ENCODE measurements around the gene FGFRL1. TPM values are rescaled to one million over a fixed set of nuclear protein-coding genes. Genes with fewer than 3 reads are reported as not detected.

Gene FGFRL1
- total and polyA plus RNA-seq, 10 donors = 1.4 to 20.6 (median 9.5) TPM

DNA sequence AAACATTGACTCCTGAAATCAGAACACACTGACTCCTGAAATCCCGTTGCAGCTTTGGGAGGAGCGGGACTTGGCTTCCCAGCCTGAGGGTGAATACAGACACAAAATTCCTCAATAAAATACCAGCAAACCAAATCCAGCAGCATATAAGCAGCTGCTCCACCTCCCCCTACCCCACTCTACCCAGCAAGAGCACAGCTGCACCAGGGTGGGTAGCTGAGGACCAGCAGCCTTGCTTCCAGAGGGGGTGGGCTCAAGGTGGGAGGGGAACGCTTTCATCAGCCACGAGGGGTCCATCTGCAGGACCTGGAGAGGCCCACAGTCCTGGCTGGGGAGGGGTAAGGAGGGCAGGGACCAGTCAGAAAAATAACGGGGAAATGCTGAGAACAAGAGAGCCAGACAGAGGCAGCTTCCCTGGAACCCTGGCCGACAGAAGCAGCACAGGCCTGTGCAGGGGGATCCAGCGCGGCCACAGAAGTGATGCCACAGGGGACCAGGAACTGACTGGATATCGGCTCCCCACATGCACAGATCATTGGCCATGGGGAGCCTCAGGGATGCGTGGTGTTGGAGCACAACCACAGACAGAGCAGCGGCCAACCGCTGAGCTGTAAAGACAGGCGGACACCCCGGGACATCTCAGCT, 49.8 kb downstream of the FGFRL1 start:
- H3K4me3 ChIP-seq = no peak overlapping the region
- peaks cover 0 to 79% (median 12%) of the 10 kb centered on the region in 7 donors for H3K27me3 ChIP-seq (replicated peaks in 1 of 7)
- no peaks in the 10 kb centered on the region for H3K9me3 ChIP-seq
- intact Hi-C loops (cut with DNase I; ENCODE audit: low total_unique reads) = no loop called here
- H3K4me1 ChIP-seq = peaks cover 1 to 3% (median 3%) of the 10 kb centered on the region in 6 donors
- 78 to 90% (median 82%) methylated on average over 14 of the region's 14 CpGs for WGBS, 5 donors
- no peak overlapping the region for H3K27ac ChIP-seq
- TF ChIP-seq, protein P1, sequence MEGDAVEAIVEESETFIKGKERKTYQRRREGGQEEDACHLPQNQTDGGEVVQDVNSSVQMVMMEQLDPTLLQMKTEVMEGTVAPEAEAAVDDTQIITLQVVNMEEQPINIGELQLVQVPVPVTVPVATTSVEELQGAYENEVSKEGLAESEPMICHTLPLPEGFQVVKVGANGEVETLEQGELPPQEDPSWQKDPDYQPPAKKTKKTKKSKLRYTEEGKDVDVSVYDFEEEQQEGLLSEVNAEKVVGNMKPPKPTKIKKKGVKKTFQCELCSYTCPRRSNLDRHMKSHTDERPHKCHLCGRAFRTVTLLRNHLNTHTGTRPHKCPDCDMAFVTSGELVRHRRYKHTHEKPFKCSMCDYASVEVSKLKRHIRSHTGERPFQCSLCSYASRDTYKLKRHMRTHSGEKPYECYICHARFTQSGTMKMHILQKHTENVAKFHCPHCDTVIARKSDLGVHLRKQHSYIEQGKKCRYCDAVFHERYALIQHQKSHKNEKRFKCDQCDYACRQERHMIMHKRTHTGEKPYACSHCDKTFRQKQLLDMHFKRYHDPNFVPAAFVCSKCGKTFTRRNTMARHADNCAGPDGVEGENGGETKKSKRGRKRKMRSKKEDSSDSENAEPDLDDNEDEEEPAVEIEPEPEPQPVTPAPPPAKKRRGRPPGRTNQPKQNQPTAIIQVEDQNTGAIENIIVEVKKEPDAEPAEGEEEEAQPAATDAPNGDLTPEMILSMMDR (IDR thresholded peaks at IDR 0.05 in 8 of 11, conservative IDR thresholded peaks at IDR 0.05 in 3 of 11) = no peak
- TF ChIP-seq POLR2AphosphoS5 (IDR thresholded peaks at IDR 0.05) = no peak
- TF ChIP-seq POLR2A (IDR thresholded peaks at IDR 0.05) = no peak
- H3K36me3 ChIP-seq = no peaks in the 10 kb centered on the region
- DNase-seq = no peak

DNA sequence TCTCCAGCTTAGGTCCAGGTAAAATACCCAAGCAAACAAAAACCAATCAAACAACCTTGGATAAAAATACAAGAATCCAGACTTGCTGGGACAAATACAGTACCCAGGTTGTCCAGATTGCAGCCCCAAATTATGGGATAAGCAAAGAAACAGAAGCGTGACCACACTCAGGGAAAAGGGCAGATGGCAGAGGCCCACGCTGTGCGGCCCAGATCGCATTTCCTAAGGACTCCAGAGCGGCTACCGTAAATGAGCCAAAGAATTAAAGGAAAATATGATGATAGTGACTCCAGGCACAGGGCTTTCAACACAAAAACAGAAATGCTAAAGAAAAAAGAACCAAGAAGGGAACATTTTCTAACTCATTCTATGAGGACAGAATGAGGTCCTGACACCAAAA, 50.3 kb downstream of the FGFRL1 start:
- no peaks in the 10 kb centered on the region for H3K9me3 ChIP-seq
- 90 to 92% (median 91%) methylated on average over 6 of the region's 6 CpGs for WGBS, 5 donors
- no peak overlapping the region for H3K4me3 ChIP-seq
- peaks cover 0 to 75% (median 9%) of the 10 kb centered on the region in 7 donors for H3K27me3 ChIP-seq (replicated peaks in 1 of 7)
- no peaks in the 10 kb centered on the region for H3K36me3 ChIP-seq
- DNase-seq = no peak
- H3K27ac ChIP-seq = no peak overlapping the region
- no peak for TF ChIP-seq POLR2A (IDR thresholded peaks at IDR 0.05)
- no peak for TF ChIP-seq POLR2AphosphoS5 (IDR thresholded peaks at IDR 0.05)
- TF ChIP-seq, protein P1 (IDR thresholded peaks at IDR 0.05 in 8 of 11, conservative IDR thresholded peaks at IDR 0.05 in 3 of 11) = no peak
- H3K4me1 ChIP-seq = no peaks in the 10 kb centered on the region
- intact Hi-C loops (cut with DNase I; ENCODE audit: low total_unique reads) = no loop called here

DNA sequence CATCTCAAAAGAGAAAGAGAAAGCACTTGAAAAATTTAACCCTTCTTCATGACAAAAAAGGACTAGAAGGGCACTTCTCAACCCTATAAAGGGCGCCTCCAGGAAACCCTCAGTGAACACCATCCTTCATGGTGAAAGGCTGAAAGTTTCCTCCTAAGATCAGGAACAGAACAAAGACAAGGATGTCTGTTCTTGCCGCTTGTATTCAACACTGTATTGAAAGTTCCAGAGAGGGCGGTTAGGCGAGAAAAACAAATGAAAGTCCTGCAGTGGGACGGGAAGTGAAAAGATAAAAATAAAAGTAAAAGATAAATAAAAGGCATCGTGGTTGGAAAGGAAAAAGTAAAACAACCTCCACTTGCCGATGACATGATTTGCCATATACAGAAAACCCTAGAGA, 51.0 kb downstream of the FGFRL1 start:
- Histone ChIP-seq H3K36me3 (no peaks in the 10 kb centered on the region), H3K27me3 (replicated peaks in 1 of 7) (peaks cover 0 to 70% (median 9%) of the 10 kb centered on the region in 7 donors), H3K4me1 (no peaks in the 10 kb centered on the region), H3K4me3 (no peak overlapping the region), H3K27ac (no peak overlapping the region), H3K9me3 (no peaks in the 10 kb centered on the region)
- no peak for DNase-seq
- WGBS, 5 donors = 26 to 45% (median 39%) methylated on average over 7 of the region's 7 CpGs
- intact Hi-C loops (cut with DNase I; ENCODE audit: low total_unique reads) = no loop called here
- no peak for TF ChIP-seq POLR2A (IDR thresholded peaks at IDR 0.05)
- TF ChIP-seq, protein P1 (IDR thresholded peaks at IDR 0.05 in 8 of 11, conservative IDR thresholded peaks at IDR 0.05 in 3 of 11) = no peak
- no peak for TF ChIP-seq POLR2AphosphoS5 (IDR thresholded peaks at IDR 0.05)

DNA sequence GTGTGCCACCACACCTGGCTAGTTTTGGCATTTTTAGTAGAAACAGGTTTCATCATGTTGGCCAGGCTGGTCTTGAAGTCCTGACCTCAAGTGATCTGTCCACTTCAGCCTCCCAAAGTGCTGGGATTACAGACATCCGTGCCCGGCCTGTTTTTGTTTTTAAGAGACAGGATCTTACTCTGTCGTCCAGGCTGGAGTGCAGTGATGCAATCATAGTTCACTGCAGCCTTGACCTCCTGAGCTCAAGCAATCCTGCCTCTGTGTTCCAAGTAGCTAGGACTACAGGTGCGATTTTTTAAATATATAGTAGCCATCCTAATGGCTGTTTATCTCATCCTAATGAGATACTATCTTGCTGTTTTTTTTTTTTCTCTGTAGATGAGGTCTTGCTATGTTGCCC, 54.3 kb downstream of the FGFRL1 start:
- no peaks in the 10 kb centered on the region for H3K36me3 ChIP-seq
- H3K27me3 ChIP-seq (replicated peaks in 1 of 7) = peaks cover 0 to 62% (median 9%) of the 10 kb centered on the region in 7 donors
- intact Hi-C loops (cut with DNase I; ENCODE audit: low total_unique reads) = no loop called here
- DNase-seq = no peak
- no peak overlapping the region for H3K27ac ChIP-seq
- H3K4me3 ChIP-seq = no peak overlapping the region
- no peaks in the 10 kb centered on the region for H3K4me1 ChIP-seq
- no peaks in the 10 kb centered on the region for H3K9me3 ChIP-seq
- no peak for TF ChIP-seq POLR2AphosphoS5 (IDR thresholded peaks at IDR 0.05)
- TF ChIP-seq, protein P1 (IDR thresholded peaks at IDR 0.05 in 8 of 11, conservative IDR thresholded peaks at IDR 0.05 in 3 of 11) = no peak
- no peak for TF ChIP-seq POLR2A (IDR thresholded peaks at IDR 0.05)
- 27 to 60% (median 29%) methylated on average over 4 of the region's 4 CpGs for WGBS, 5 donors

Measured in spleen (tissue), 11 donors.